ES-I3 (cell line): ENCODE measurements around the gene SRPK3.

Source experiments
- H3K36me3 ChIP-seq: 2 replicates; pipeline ENCODE4 v1.6.1; 2013; ENCODE audit warnings: mild to moderate bottlenecking, low read length, control low read depth, moderate library complexity; ENCODE audit not compliant: insufficient read depth
- H3K4me1 ChIP-seq: 2 replicates; pipeline ENCODE4 v1.6.1; 2013; ENCODE audit warnings: mild to moderate bottlenecking, control low read depth, low read length; ENCODE audit not compliant: insufficient read depth
- H3K9ac ChIP-seq: 2 replicates; pipeline ENCODE4 v1.6.1; 2013; ENCODE audit warnings: low read depth, mild to moderate bottlenecking, low read length, moderate library complexity
- H3K9me3 ChIP-seq: 2 replicates; pipeline ENCODE4 v1.6.1; 2013; ENCODE audit warnings: mild to moderate bottlenecking, low read length, moderate library complexity; ENCODE audit not compliant: control insufficient read depth, insufficient read depth

The SRPK3 gene

DNA sequence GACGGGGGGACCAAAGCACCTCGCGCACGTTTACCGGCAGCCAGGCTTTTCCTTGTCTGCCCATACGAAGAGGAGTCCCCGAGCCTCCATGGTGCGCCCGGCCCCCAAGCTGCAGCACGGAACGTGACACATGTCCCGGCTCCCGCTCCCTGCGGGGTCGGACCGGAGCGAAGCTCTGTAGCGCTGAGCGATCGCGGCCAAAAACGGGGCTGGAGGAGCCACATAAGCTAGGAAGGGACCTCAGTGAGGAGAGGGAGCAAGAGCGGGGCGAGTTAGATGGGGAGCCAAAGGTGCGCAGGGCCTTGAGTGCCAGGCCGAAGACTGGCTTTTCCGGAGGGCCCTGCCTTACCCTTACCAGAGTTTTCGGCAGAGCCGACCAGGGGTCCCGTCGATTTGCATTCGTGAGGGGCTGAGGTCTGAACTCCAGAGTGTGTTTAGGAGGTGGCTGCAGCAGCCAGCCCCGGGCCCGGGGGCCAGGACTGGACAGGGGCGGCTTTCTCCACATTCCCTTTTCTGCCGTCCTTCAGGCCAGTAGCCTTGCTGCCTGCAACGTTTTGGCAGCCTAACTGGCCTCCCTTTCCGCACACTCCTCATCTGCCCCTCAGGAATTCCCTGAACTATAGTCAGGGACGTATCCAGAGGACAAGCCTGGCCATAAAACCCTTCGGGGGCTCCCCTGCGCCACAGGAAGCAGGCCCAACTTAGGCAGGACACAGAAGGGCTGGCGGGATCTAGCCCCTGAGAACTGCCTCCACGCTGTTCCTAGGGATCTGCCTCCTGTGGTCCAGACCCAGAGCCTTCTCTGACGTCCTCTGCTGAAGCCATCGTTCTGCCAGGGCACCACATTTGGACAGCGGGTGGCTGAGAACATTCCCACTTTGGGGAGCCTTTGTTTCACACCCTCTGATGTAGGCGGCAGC lies 14.3 kb downstream of the SRPK3 start:
- Histone ChIP-seq H3K9ac (peak overlapping the region; percentile 66), H3K36me3 (peaks cover 5% of the 10 kb centered on the region), H3K9me3 (no peaks in the 10 kb centered on the region), H3K4me1 (no peaks in the 10 kb centered on the region)

DNA sequence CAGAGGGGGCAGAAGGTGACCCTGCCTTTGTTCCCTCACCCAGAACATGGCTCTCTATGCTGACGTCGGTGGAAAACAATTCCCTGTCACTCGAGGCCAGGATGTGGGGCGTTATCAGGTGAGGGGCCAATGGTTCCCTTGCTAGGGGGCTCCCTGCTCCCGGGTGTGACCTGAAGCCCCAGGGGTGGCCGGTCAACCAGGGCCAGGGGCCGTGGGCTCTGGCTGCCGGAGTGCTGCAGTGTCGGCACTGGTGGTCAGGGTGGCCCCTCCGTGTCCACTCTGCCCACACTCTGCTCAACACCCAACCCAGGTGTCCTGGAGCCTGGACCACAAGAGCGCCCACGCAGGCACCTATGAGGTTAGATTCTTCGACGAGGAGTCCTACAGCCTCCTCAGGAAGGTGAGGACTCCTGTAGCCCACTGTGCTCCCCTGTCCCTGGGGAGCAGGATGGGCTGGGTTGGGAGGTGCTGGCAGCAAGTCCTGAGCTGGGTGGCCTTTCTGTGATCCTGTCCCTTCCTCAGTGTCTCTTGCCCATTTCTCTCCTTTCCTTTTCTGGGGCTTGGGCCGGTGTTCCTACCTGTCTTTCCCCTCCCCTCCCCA lies 16.7 kb downstream of the SRPK3 start:
- Histone ChIP-seq H3K9me3 (no peaks in the 10 kb centered on the region), H3K36me3 (peaks cover 5% of the 10 kb centered on the region; the same call in 1 of the 2 replicates), H3K9ac (no peak overlapping the region), H3K4me1 (no peaks in the 10 kb centered on the region)

GRCh38 chrX:153799326-153799725 lies 18.5 kb downstream of the SRPK3 start:
- Histone ChIP-seq H3K9ac (no peak overlapping the region), H3K9me3 (no peaks in the 10 kb centered on the region), H3K36me3 (peaks cover 8% of the 10 kb centered on the region), H3K4me1 (no peaks in the 10 kb centered on the region)

- Histone ChIP-seq H3K36me3 (peaks cover 8% of the 10 kb centered on the region), H3K9me3 (no peaks in the 10 kb centered on the region), H3K4me1 (no peaks in the 10 kb centered on the region), H3K9ac (no peak overlapping the region)
Measured at GRCh38 chrX:153800177-153800722, 19.4 kb downstream of the SRPK3 start.

- no peaks in the 10 kb centered on the region for H3K9me3 ChIP-seq
- peaks cover 8% of the 10 kb centered on the region for H3K36me3 ChIP-seq
- no peak overlapping the region for H3K9ac ChIP-seq
- H3K4me1 ChIP-seq = no peaks in the 10 kb centered on the region
Measured at GRCh38 chrX:153800746-153801145, 19.9 kb downstream of the SRPK3 start.

GRCh38 chrX:153801669-153802068 lies 20.8 kb downstream of the SRPK3 start:
- Histone ChIP-seq H3K9ac (no peak overlapping the region), H3K36me3 (peaks cover 7% of the 10 kb centered on the region), H3K4me1 (no peaks in the 10 kb centered on the region)

GRCh38 chrX:153802513-153803045 lies 21.7 kb downstream of the SRPK3 start:
- Histone ChIP-seq H3K9me3 (no peaks in the 10 kb centered on the region), H3K36me3 (peaks cover 3% of the 10 kb centered on the region; the same call in 1 of the 2 replicates), H3K4me1 (no peaks in the 10 kb centered on the region), H3K9ac (no peak overlapping the region)

More at GRCh38 chrX:153801669-153802068, 20.8 kb downstream of the SRPK3 start:
- no peaks in the 10 kb centered on the region for H3K9me3 ChIP-seq

GRCh38 chrX:153803211-153804099 lies 22.6 kb downstream of the SRPK3 start:
- H3K36me3 ChIP-seq = peaks cover 3% of the 10 kb centered on the region; the same call in 1 of the 2 replicates
- H3K4me1 ChIP-seq = no peaks in the 10 kb centered on the region
- H3K9me3 ChIP-seq = no peaks in the 10 kb centered on the region
- no peak overlapping the region for H3K9ac ChIP-seq

- Histone ChIP-seq H3K9ac (no peak overlapping the region), H3K9me3 (no peaks in the 10 kb centered on the region), H3K4me1 (no peaks in the 10 kb centered on the region), H3K36me3 (peaks cover 3% of the 10 kb centered on the region; the same call in 1 of the 2 replicates)
Measured at GRCh38 chrX:153804100-153804595, 23.3 kb downstream of the SRPK3 start.

- Histone ChIP-seq H3K9ac (no peak overlapping the region), H3K4me1 (no peaks in the 10 kb centered on the region), H3K36me3 (peaks cover 3% of the 10 kb centered on the region; the same call in 1 of the 2 replicates), H3K9me3 (no peaks in the 10 kb centered on the region)
Measured at GRCh38 chrX:153804621-153805020, 23.8 kb downstream of the SRPK3 start.

- Histone ChIP-seq H3K36me3 (peaks cover 3% of the 10 kb centered on the region; the same call in 1 of the 2 replicates), H3K9me3 (no peaks in the 10 kb centered on the region), H3K9ac (no peak overlapping the region), H3K4me1 (no peaks in the 10 kb centered on the region)
Measured at GRCh38 chrX:153805436-153805835, 24.6 kb downstream of the SRPK3 start.

DNA sequence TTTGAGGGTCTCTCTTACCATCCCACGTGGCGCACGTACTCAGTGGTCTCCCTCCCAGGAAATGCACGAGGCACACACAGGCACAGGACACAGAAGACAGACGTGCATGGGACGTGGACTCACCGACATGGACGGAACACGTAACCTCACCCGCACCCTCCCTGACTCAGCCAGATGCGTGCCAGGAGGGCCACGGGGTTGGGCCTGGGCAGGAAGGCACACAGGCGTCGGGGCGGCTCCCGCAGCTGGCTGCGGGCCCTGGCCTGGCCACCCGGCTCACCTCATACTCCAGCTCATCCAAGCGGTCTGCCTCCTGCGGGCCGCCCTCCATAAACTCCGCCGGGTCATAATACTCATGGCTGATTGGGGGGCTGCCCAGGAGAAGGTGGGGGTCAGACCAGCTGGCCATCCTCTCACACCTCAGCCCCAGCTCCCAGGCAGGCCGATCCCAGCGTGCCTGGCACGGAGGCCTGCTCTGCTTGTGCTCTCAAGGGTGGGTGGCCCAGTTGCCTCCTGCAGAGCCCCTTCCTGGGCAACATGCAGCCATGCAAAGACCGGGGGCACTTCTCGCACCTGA lies 26.2 kb downstream of the SRPK3 start:
- no peaks in the 10 kb centered on the region for H3K9me3 ChIP-seq
- peaks cover 3% of the 10 kb centered on the region; the same call in 1 of the 2 replicates for H3K36me3 ChIP-seq
- no peaks in the 10 kb centered on the region for H3K4me1 ChIP-seq
- no peak overlapping the region for H3K9ac ChIP-seq

- H3K36me3 ChIP-seq = no peaks in the 10 kb centered on the region
- H3K9ac ChIP-seq = no peak overlapping the region
- 0 out of 2 replicates have a peak, but pooled peaks cover 6% of the 10 kb centered on the region for H3K4me1 ChIP-seq
- no peaks in the 10 kb centered on the region for H3K9me3 ChIP-seq
Measured at GRCh38 chrX:153807976-153808375, 27.1 kb downstream of the SRPK3 start.
